ENCODE data around the gene SIM2.

SIM2 gene

GRCh38 chr21:36686955-36687354, 12.0 kb upstream of the SIM2 start:
- no peak for DNase-seq

- DNase-seq: no peak
These were observed 10.6 kb upstream of the SIM2 start for GRCh38 chr21:36688324-36688723.

- DNase-seq: no peak
These were observed 9.6 kb upstream of the SIM2 start for GRCh38 chr21:36689324-36689723.

- DNase-seq: peak; percentile 18
These were observed 8.0 kb upstream of the SIM2 start for GRCh38 chr21:36690628-36691554.

GRCh38 chr21:36691555-36692041, 7.3 kb upstream of the SIM2 start:
- DNase-seq: no peak

GRCh38 chr21:36692114-36692834, 6.6 kb upstream of the SIM2 start:
- DNase-seq: no peak

GRCh38 chr21:36692835-36693488, 6.0 kb upstream of the SIM2 start:
- no peak for DNase-seq

GRCh38 chr21:36693489-36694030, 5.4 kb upstream of the SIM2 start:
- DNase-seq: no peak

GRCh38 chr21:36694031-36694515, 4.8 kb upstream of the SIM2 start:
- DNase-seq: no peak

- DNase-seq: no peak
These were observed 4.2 kb upstream of the SIM2 start for GRCh38 chr21:36694593-36695282.

GRCh38 chr21:36695283-36695634, 3.7 kb upstream of the SIM2 start:
- no peak for DNase-seq

- no peak for DNase-seq
These were observed 3.1 kb upstream of the SIM2 start for GRCh38 chr21:36695671-36696389.

GRCh38 chr21:36696390-36697059, 2.4 kb upstream of the SIM2 start:
- no peak for DNase-seq

GRCh38 chr21:36697060-36697850, 1.7 kb upstream of the SIM2 start:
- no peak for DNase-seq

- no peak for DNase-seq
These were observed 997 bp upstream of the SIM2 start for GRCh38 chr21:36697851-36698384.

- no peak for DNase-seq
These were observed 432 bp upstream of the SIM2 start for GRCh38 chr21:36698385-36698980.

- no peak for DNase-seq
These were observed 805 bp downstream of the SIM2 start for GRCh38 chr21:36699546-36700294.

GRCh38 chr21:36700295-36700970, 1.5 kb downstream of the SIM2 start:
- DNase-seq: no peak
